Effector memory CD4-positive, alpha-beta T cell (primary cell): Measurements from ENCODE around the gene EP400.
"Not testable (repeated sequence)": the region's sequence is repeated elsewhere in the genome, so short reads cannot be mapped to it uniquely, and the experiment has no call there.

Source experiments
- DNase-seq, 3 donors: peaks; one replicate each; pipeline ENCODE4 v3.0.0-alpha.2; 2020
- H3K27ac ChIP-seq: 2 replicates; pipeline ENCODE4 v1.7.0; 2013; ENCODE audit warnings: mild to moderate bottlenecking, low read length, moderate library complexity; ENCODE audit not compliant: insufficient read depth, poor library complexity, severe bottlenecking
- H3K27me3 ChIP-seq: replicated peaks from 2 replicates; pipeline ENCODE4 v1.7.0; 2013; ENCODE audit warnings: mild to moderate bottlenecking, low read length; ENCODE audit not compliant: insufficient read depth, control insufficient read depth, poor library complexity, severe bottlenecking
- H3K36me3 ChIP-seq: 2 replicates; pipeline ENCODE4 v1.7.0; 2013; ENCODE audit warnings: mild to moderate bottlenecking, low read length, moderate library complexity; ENCODE audit not compliant: control insufficient read depth, insufficient read depth
- H3K4me1 ChIP-seq: 2 replicates; pipeline ENCODE4 v1.7.0; 2013; ENCODE audit warnings: low read length, mild to moderate bottlenecking; ENCODE audit not compliant: control insufficient read depth, insufficient read depth, poor library complexity, severe bottlenecking
- H3K4me3 ChIP-seq: 2 replicates; pipeline ENCODE4 v1.7.0; 2013; ENCODE audit warnings: low read length, low read depth, mild to moderate bottlenecking; ENCODE audit not compliant: insufficient read depth, poor library complexity, severe bottlenecking
- H3K9me3 ChIP-seq: 2 replicates; pipeline ENCODE4 v1.7.0; 2013; ENCODE audit warnings: mild to moderate bottlenecking, low read length, moderate library complexity; ENCODE audit not compliant: control insufficient read depth

Gene EP400

GRCh38 chr12:132043770-132044467 lies 94.2 kb downstream of the EP400 start:
- H3K36me3 ChIP-seq: peaks cover 67% of the 10 kb centered on the region
- H3K4me3 ChIP-seq: no peak overlapping the region
- no peaks in the 10 kb centered on the region for H3K27me3 ChIP-seq
- H3K27ac ChIP-seq: no peak overlapping the region
- no peaks in the 10 kb centered on the region for H3K4me1 ChIP-seq
- no peaks in the 10 kb centered on the region for H3K9me3 ChIP-seq
- DNase-seq: no peak

GRCh38 chr12:132044661-132045412 lies 95.1 kb downstream of the EP400 start:
- DNase-seq: no peak
- no peak overlapping the region for H3K4me3 ChIP-seq
- no peak overlapping the region for H3K27ac ChIP-seq
- no peaks in the 10 kb centered on the region for H3K27me3 ChIP-seq
- H3K4me1 ChIP-seq: no peaks in the 10 kb centered on the region
- no peaks in the 10 kb centered on the region for H3K9me3 ChIP-seq
- H3K36me3 ChIP-seq: peaks cover 67% of the 10 kb centered on the region

- Histone ChIP-seq H3K27ac (no peak overlapping the region), H3K9me3 (no peaks in the 10 kb centered on the region), H3K4me3 (no peak overlapping the region), H3K36me3 (peaks cover 72% of the 10 kb centered on the region), H3K27me3 (no peaks in the 10 kb centered on the region), H3K4me1 (no peaks in the 10 kb centered on the region)
- no peak for DNase-seq
Observed at GRCh38 chr12:132045751-132046150, 96.0 kb downstream of the EP400 start.

GRCh38 chr12:132046561-132046960 lies 96.8 kb downstream of the EP400 start:
- Histone ChIP-seq H3K36me3 (peaks cover 69% of the 10 kb centered on the region), H3K4me3 (no peak overlapping the region), H3K27ac (no peak overlapping the region), H3K9me3 (no peaks in the 10 kb centered on the region), H3K4me1 (no peaks in the 10 kb centered on the region), H3K27me3 (no peaks in the 10 kb centered on the region)
- DNase-seq: no peak

GRCh38 chr12:132047630-132048029 lies 97.9 kb downstream of the EP400 start:
- not testable (repeated sequence) for H3K9me3 ChIP-seq, H3K4me1 ChIP-seq, DNase-seq, H3K4me3 ChIP-seq, H3K27ac ChIP-seq, H3K27me3 ChIP-seq
- H3K36me3 ChIP-seq: peaks cover 65% of the 10 kb centered on the region

- H3K36me3 ChIP-seq: peaks cover 74% of the 10 kb centered on the region
- no peaks in the 10 kb centered on the region for H3K27me3 ChIP-seq
- no peaks in the 10 kb centered on the region for H3K4me1 ChIP-seq
- no peaks in the 10 kb centered on the region for H3K9me3 ChIP-seq
- no peak overlapping the region for H3K4me3 ChIP-seq
- no peak for DNase-seq
- no peak overlapping the region for H3K27ac ChIP-seq
Observed at GRCh38 chr12:132049442-132049841, 99.7 kb downstream of the EP400 start.

GRCh38 chr12:132049876-132050275 lies 100.1 kb downstream of the EP400 start:
- Histone ChIP-seq H3K9me3 (no peaks in the 10 kb centered on the region), H3K36me3 (peaks cover 74% of the 10 kb centered on the region), H3K27ac (no peak overlapping the region), H3K27me3 (no peaks in the 10 kb centered on the region), H3K4me1 (no peaks in the 10 kb centered on the region), H3K4me3 (no peak overlapping the region)
- DNase-seq: no peak

- not testable (repeated sequence) for H3K27me3 ChIP-seq, DNase-seq, H3K9me3 ChIP-seq, H3K4me3 ChIP-seq, H3K4me1 ChIP-seq, H3K27ac ChIP-seq
- H3K36me3 ChIP-seq: peaks cover 72% of the 10 kb centered on the region
Observed at GRCh38 chr12:132051718-132052117, 102.0 kb downstream of the EP400 start.

GRCh38 chr12:132052196-132052932 lies 102.6 kb downstream of the EP400 start:
- no peaks in the 10 kb centered on the region for H3K4me1 ChIP-seq
- no peaks in the 10 kb centered on the region for H3K9me3 ChIP-seq
- no peaks in the 10 kb centered on the region for H3K27me3 ChIP-seq
- H3K36me3 ChIP-seq: peaks cover 76% of the 10 kb centered on the region
- no peak overlapping the region for H3K4me3 ChIP-seq
- no peak overlapping the region for H3K27ac ChIP-seq
- no peak for DNase-seq
